T-helper 2 cell treated with Interferon-gamma antibody and Interleukin-4, amounts not matched to agents 5 μg/mL and 100 μg/mL, for 36 hours (primary cell): ENCODE results near the gene SH2D3C.

Source experiments
- DNase-seq: peaks from one replicate; pipeline ENCODE4 v3.0.0; 2021; ENCODE audit warnings: low spot score
- H3K27ac Mint-ChIP-seq: one replicate; pipeline ENCODE4 v1.8.0; 2021; ENCODE audit warnings: mild to moderate bottlenecking, mixed read lengths
- H3K27me3 Mint-ChIP-seq: one replicate; pipeline ENCODE4 v1.8.0; 2021; ENCODE audit warnings: low read depth, mixed read lengths
- H3K36me3 Mint-ChIP-seq: one replicate; pipeline ENCODE4 v1.8.0; 2021; ENCODE audit warnings: low read depth, mixed read lengths
- H3K4me1 Mint-ChIP-seq: one replicate; pipeline ENCODE4 v1.8.0; 2021; ENCODE audit warnings: low read depth, mixed read lengths
- H3K4me3 Mint-ChIP-seq: one replicate; pipeline ENCODE4 v1.8.0; 2022; ENCODE audit warnings: mild to moderate bottlenecking, moderate library complexity, mixed read lengths
- H3K9me3 Mint-ChIP-seq: one replicate; pipeline ENCODE4 v1.8.0; 2021; ENCODE audit warnings: mixed read lengths

The SH2D3C gene

DNA sequence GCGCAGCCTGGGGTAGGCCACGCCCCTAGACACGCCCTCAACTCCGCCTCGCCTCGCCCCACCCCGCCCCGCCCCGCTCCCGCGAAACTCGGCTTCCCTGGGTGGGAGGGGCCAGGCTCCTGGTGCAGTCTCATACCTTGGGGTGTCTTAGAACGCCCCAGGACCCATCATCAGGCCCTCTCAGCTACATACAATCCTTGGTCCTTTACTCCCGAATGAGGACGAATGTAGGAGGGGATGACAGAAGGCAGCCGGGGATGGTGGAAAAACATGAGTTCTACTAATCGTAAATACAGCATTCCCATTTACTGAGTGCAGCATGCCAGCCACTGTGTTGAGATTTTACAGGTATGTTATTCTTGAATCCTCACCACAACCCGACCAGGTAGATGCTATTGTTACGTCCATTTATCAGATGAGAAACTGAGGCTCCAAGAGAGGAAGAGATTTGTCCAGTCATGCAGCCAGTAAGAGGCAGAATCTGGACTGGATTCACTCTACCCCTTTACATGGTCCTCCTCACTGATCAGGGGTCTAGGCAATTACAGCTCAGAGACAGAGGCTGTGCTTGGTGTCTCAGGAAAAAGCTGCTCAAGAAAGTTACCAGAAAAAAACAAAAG, 6.8 kb downstream of the SH2D3C start:
- Mint-ChIP-seq H3K27ac (peak overlapping the region; percentile 93), H3K27me3 (no peaks in the 10 kb centered on the region), H3K9me3 (no peaks in the 10 kb centered on the region), H3K4me1 (peaks cover 49% of the 10 kb centered on the region), H3K36me3 (peaks cover 66% of the 10 kb centered on the region), H3K4me3 (peak overlapping the region; percentile 91)
- DNase-seq: no peak

DNA sequence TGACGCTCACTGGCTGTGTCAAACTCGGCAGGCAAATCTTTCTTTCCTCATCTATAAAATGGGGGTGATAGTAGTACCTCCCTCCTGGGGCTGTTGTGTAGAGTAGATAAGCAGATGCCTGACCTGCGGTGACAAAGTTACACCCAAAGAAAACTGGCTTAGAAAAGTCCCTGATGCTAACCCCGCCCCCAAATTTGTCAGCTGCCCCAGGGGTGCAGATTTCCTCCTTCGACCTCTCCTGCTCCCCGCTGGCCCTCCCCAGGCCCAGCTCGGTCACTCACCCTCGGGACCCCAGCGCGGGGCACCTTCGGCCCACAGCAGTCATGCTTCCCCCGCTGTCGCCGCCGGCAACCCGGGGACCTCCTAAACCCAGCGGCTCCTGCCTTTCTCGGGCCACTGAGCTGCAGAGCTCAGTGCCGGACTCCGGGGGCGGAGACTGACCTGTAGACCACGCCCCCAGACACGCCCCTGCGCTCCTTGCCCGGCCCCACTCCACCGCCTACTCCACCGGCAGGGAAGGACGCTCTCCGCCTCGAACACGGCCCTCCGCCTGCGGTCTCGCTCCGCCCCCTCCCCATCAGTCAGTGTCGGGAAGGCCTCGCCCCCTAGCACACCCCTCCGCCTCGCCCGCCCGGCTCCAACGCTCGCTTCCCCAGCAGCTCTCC, 7.4 kb downstream of the SH2D3C start:
- Mint-ChIP-seq H3K36me3 (peaks cover 64% of the 10 kb centered on the region), H3K4me1 (peaks cover 53% of the 10 kb centered on the region)

DNA sequence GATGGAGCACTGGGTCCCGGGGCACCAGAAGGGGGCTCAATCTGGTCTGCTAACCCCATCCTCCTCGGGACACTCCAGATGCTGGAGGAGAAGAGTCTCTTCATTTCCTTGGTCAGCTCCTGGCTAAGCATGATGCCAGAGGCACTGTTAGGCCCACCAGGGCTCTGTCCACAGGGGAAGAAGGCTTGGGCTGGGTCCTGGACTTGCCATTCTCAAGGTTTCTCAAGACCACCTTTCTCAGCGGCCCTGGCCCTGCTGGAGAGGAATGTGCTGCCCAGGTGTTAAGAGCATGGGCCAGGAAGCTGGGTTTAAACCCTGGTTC, 7.9 kb downstream of the SH2D3C start:
- H3K4me3 Mint-ChIP-seq: peak overlapping the region; percentile 91
- no peaks in the 10 kb centered on the region for H3K9me3 Mint-ChIP-seq
- no peak for DNase-seq
- H3K36me3 Mint-ChIP-seq: peaks cover 69% of the 10 kb centered on the region
- H3K4me1 Mint-ChIP-seq: peaks cover 54% of the 10 kb centered on the region
- no peaks in the 10 kb centered on the region for H3K27me3 Mint-ChIP-seq
- H3K27ac Mint-ChIP-seq: peak overlapping the region; percentile 93

More for the DNA sequence above, 7.4 kb downstream of the SH2D3C start:
- no peaks in the 10 kb centered on the region for H3K27me3 Mint-ChIP-seq
- peak overlapping the region; percentile 91 for H3K4me3 Mint-ChIP-seq
- peak; percentile 97 for DNase-seq
- peak overlapping the region; percentile 93 for H3K27ac Mint-ChIP-seq
- H3K9me3 Mint-ChIP-seq: no peaks in the 10 kb centered on the region

DNA sequence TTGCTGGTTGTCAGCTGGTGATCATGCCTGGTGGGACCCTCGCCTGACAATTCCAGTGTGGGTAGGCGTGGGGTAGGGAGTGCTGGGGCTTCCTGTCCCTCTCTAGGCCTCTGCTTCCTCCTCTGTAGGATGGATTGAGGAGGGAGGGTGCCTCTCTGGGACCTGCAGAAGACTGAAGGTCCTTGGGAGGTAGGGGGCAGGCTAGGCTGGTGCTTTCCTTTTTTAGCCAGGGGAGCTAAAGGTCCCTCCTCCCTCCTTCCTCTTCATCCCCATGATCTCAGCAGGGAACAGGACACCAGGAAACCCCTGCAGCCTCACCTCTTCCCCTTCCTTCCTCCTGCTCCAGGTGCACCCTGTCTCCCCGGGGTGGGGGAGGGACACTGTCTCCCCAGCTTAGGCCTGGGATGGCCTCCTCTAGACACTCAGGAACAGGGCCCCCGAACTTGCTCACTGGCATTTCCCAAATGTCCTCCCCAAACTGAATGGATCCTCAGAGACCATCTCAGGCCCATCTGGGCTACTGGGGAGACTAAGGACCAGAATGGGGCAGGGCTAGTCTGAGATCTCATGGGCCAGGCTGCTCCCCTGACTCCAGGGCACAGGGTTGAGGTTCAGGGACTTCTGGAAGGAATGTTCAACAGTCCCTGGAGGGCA, 8.4 kb downstream of the SH2D3C start:
- no peak for DNase-seq
- H3K4me1 Mint-ChIP-seq: peaks cover 57% of the 10 kb centered on the region
- H3K4me3 Mint-ChIP-seq: peak overlapping the region; percentile 91
- no peaks in the 10 kb centered on the region for H3K9me3 Mint-ChIP-seq
- peak overlapping the region; percentile 93 for H3K27ac Mint-ChIP-seq
- peaks cover 74% of the 10 kb centered on the region for H3K36me3 Mint-ChIP-seq
- H3K27me3 Mint-ChIP-seq: no peaks in the 10 kb centered on the region

DNA sequence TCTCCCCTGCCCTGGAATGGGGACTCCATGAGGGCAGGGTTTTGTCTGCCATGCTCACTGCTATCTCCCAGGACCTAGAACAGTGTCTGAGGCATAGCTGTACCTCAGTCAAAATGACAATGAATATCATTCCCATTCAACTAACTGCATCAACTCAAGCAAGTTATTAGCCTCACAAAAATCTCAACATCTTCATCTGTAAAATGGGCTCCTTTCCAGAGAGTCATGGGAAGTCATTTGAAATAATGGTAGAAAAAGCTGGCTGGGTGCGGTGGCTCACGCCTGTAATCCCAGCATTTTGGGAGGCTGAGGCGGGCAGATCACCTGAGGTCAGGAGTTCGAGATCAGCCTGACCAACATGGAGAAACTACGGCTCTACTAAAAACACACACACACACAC, 9.4 kb downstream of the SH2D3C start:
- Mint-ChIP-seq H3K4me3 (peak overlapping the region; percentile 59), H3K36me3 (peaks cover 76% of the 10 kb centered on the region), H3K27ac (peak overlapping the region; percentile 93), H3K27me3 (no peaks in the 10 kb centered on the region), H3K9me3 (no peaks in the 10 kb centered on the region), H3K4me1 (peaks cover 59% of the 10 kb centered on the region)
- DNase-seq: no peak

DNA sequence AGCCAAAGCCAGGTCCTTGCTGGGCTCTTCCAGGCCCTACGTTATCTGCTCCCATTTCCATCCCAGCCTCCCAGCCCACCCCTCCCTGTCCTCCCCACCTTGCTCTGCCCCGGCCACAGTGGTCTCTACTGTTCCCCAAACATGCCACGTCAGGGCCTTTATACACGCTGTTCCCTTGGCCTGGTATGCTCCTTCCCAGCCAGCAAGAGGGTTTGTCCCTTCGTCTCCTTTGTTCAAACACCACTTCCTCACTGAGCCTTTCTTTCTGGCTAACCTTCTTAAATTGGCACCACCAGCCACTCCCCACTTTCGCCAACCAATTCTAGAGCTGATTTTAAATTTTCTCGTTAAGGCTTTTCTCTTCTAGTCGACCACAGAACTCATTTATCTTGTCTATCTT, 9.8 kb downstream of the SH2D3C start:
- DNase-seq: no peak
- H3K4me3 Mint-ChIP-seq: peak overlapping the region; percentile 59

DNA sequence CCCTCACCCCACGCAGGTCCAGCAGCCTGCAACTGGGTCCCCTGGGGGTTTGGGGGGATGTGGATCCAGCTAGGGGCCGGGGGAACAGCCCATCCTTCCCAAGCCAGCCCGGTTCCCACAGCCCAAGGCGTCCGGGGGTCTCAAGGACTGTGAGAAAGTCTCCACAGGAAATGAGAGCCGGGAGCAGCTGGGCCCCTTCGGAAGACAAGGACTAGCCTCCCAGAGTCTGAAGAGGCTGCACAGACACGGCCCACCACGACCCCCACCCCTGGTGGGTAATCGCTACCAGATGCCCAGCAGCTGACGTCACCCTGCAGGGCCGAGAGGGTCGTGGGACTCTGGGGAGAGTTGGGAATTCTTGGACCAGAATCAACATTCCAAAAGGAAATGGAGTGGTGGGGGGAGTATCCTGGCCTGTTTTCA, 10.5 kb downstream of the SH2D3C start:
- Mint-ChIP-seq H3K36me3 (peaks cover 77% of the 10 kb centered on the region), H3K4me3 (peak overlapping the region; percentile 72)
- no peak for DNase-seq

More for the DNA sequence above, 9.8 kb downstream of the SH2D3C start:
- peaks cover 58% of the 10 kb centered on the region for H3K4me1 Mint-ChIP-seq
- H3K36me3 Mint-ChIP-seq: peaks cover 76% of the 10 kb centered on the region
- peak overlapping the region; percentile 78 for H3K27ac Mint-ChIP-seq
- H3K27me3 Mint-ChIP-seq: no peaks in the 10 kb centered on the region
- H3K9me3 Mint-ChIP-seq: no peaks in the 10 kb centered on the region

DNA sequence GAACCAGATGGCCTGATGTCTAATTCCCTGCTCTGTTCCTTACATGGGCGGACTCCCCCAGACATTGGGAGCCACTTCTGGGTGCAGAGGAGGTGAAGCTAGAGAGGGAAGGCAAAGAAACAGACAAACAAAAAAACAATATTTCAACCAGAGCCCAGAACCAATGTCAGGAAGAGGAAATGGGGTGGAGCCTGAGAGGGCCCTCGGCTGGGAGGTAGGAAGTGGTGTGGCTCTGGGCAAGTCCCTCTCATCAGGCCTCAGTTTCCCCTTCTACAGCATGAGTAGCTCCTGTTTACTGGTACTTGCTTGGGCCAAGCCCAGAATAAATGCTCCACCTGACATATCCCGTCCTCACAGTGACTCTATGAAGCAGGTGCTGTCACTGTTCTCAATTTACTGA, 11.1 kb downstream of the SH2D3C start:
- Mint-ChIP-seq H3K4me1 (peaks cover 54% of the 10 kb centered on the region), H3K27me3 (no peaks in the 10 kb centered on the region), H3K27ac (peak overlapping the region; percentile 86), H3K36me3 (peaks cover 80% of the 10 kb centered on the region), H3K4me3 (peak overlapping the region; percentile 72), H3K9me3 (no peaks in the 10 kb centered on the region)
- DNase-seq: no peak

More for the DNA sequence above, 10.5 kb downstream of the SH2D3C start:
- H3K27ac Mint-ChIP-seq: peak overlapping the region; percentile 86
- peaks cover 55% of the 10 kb centered on the region for H3K4me1 Mint-ChIP-seq
- H3K27me3 Mint-ChIP-seq: no peaks in the 10 kb centered on the region
- H3K9me3 Mint-ChIP-seq: no peaks in the 10 kb centered on the region

DNA sequence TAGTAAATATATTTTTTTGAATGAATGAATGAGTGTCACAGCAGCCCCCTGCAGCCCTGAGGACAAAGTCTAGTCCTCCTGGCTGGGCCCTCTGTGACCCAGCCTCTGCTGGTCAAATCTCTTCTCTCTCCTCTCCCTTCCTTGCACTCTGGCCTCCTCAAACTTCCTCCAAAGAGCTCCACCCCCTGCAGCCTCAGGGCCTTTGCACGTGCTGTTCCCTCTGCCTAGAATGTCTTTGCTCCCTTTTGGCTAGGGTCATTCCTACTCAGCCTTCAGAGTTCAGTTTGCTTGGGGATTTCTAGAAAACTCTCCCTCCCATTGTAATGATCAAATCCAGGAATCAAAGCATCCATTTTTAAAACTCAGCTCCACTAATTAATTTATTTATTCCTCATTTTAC, 13.0 kb downstream of the SH2D3C start:
- Mint-ChIP-seq H3K9me3 (no peaks in the 10 kb centered on the region), H3K27ac (peak overlapping the region; percentile 65), H3K4me1 (peaks cover 40% of the 10 kb centered on the region), H3K36me3 (peaks cover 79% of the 10 kb centered on the region), H3K4me3 (no peak overlapping the region), H3K27me3 (no peaks in the 10 kb centered on the region)
- DNase-seq: no peak

DNA sequence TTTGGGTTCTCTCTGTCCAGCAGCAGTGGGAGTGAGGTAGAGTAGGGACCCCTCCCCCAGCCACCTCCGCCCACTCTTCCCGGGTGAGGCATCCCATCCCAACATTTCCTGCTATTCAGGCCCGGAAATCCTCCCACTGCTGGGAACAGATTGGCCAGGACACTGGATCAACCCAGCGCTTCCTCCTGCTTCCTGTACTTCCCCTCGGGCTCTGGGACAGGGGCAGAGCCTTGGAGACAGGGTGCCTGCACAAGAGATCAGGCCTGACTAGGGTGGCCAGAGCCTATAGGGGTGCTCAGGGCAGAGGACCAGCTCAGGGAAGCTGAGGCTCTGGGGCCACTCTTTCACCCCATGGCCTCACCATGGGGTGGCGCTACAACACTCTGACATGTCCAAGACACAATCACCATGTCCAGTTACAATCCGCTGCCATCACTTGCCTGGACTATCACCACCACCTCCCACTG, 14.5 kb downstream of the SH2D3C start:
- peaks cover 33% of the 10 kb centered on the region for H3K4me1 Mint-ChIP-seq
- no peaks in the 10 kb centered on the region for H3K9me3 Mint-ChIP-seq
- no peak overlapping the region for H3K4me3 Mint-ChIP-seq
- DNase-seq: no peak
- no peaks in the 10 kb centered on the region for H3K27me3 Mint-ChIP-seq
- H3K27ac Mint-ChIP-seq: peak overlapping the region; percentile 16
- peaks cover 66% of the 10 kb centered on the region for H3K36me3 Mint-ChIP-seq

DNA sequence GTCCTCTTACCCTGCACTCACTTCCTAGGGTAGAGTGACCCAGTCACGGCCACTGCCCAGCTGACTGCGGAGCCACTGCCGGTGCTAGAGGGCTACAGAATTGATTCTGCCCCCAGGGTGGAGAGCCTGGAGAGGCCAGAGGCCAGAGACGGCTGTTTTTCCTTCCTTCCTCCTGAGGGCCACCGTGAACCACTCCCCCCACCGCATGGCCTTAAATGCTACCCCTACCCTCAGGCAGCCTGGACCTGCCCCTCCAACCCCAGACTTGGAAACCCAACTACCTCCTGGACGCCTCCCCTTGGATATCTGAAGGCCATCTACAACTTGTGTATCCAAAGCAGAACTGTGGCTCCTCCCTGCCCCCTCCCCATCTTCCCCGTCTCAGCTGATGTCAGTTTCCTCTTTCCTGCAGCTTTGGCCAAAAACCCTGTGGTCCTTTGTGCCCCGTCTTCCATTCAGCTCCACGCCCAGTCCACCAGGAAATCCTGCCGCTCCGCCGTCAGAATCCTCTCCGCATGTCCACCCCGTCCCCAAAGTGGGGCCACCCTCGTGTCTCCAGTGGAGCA, 16.3 kb downstream of the SH2D3C start:
- Mint-ChIP-seq H3K9me3 (no peaks in the 10 kb centered on the region), H3K27me3 (no peaks in the 10 kb centered on the region), H3K27ac (peak overlapping the region; percentile 27), H3K4me1 (peaks cover 22% of the 10 kb centered on the region), H3K36me3 (peaks cover 61% of the 10 kb centered on the region), H3K4me3 (no peak overlapping the region)
- no peak for DNase-seq

DNA sequence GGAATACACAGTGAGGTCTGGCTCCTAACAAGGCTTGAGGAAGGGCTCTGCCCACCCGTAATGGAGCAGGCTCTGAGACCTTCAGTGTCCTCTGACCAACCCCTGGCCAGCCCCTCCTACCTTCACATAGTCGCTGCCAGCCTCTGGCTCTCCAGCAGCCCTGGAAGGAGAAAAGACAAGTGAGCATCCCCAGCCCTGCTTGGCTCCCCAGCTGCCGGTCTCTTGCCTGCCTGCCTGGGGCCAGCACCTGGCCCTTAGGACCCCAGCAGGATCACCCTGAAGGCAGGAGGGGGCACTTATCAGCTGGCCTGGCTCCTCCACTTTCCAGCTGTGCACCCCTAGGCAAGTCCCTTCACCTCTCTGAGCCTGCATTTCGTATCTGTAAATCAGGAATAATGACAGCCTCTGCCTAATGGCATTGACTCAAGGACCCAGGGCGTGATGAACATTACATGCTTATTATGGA, 16.9 kb downstream of the SH2D3C start:
- H3K36me3 Mint-ChIP-seq: peaks cover 60% of the 10 kb centered on the region
- H3K4me1 Mint-ChIP-seq: peaks cover 19% of the 10 kb centered on the region
- H3K27ac Mint-ChIP-seq: no peak overlapping the region

DNA sequence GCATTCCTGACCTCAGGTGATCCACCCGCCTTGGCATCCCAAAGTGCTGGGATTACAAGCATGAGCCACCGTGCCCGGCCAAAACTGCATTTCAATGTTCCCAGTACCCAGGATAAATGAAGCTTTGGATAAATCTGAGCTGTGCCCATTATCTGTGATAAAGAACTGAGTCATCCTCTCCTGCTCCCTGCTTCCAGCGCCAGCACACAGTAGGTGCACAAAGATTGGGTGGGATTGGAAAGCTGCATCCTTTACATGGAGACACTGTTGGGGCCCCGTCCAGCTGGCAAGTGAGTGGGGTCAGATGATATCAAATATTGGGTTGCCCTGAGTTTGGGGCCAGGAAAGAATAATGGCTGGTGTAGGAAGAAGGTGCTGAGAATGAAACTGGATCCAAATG, 17.4 kb downstream of the SH2D3C start:
- Mint-ChIP-seq H3K4me1 (peaks cover 14% of the 10 kb centered on the region), H3K4me3 (no peak overlapping the region), H3K27me3 (no peaks in the 10 kb centered on the region), H3K36me3 (peaks cover 55% of the 10 kb centered on the region), H3K27ac (peak overlapping the region; percentile 49), H3K9me3 (no peaks in the 10 kb centered on the region)
- no peak for DNase-seq

More for the DNA sequence above, 16.9 kb downstream of the SH2D3C start:
- DNase-seq: no peak
- no peaks in the 10 kb centered on the region for H3K27me3 Mint-ChIP-seq
- H3K9me3 Mint-ChIP-seq: no peaks in the 10 kb centered on the region
- no peak overlapping the region for H3K4me3 Mint-ChIP-seq

DNA sequence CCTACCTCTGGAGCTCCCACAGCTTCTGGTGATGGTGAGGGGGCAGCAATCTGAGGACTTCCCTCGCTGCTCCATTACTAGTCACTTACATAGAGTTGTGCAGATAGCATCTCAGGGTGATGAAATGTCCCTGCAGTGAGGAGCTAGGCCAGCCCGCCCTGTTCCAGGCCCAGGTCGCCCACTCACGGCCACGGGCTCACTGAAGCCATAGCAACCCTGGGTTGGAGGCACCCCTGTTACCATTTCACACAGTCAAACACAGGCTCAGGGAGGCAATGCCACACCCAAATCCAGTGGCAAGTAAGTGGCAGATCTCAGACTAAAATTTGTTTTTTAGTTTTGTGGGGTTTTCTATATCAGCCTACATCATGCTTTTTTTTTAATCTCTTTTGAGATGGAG, 19.6 kb downstream of the SH2D3C start:
- Mint-ChIP-seq H3K36me3 (peaks cover 35% of the 10 kb centered on the region), H3K27me3 (no peaks in the 10 kb centered on the region), H3K4me1 (peaks cover 3% of the 10 kb centered on the region), H3K27ac (no peak overlapping the region), H3K4me3 (no peak overlapping the region), H3K9me3 (no peaks in the 10 kb centered on the region)
- no peak for DNase-seq
